Activated T-helper 17 cell treated with anti-CD3 and anti-CD28 coated beads, Interleukin-2, amount 50 U/mL, for 72 hours (primary cell): Measurements from ENCODE around the gene TAF15. TPM values are rescaled to one million over a fixed set of nuclear protein-coding genes. Genes with fewer than 3 reads are reported as not detected.
A peak's percentile ranks its signal among the peaks of the same experiment; 100 is the strongest.

Experiments used
- ATAC-seq: fragments of 150-1000 bp; cut with Tn5 transposase; replicated peaks from 2 replicates; pipeline ENCODE4 v1.10.0; 2021; ENCODE audit warnings: mild to moderate bottlenecking, moderate library complexity
- H3K27ac Mint-ChIP-seq: one replicate; pipeline ENCODE4 v1.8.0; 2022; ENCODE audit warnings: mixed read lengths
- H3K27me3 Mint-ChIP-seq: one replicate; pipeline ENCODE4 v1.8.0; 2022; ENCODE audit warnings: mixed read lengths
- H3K36me3 Mint-ChIP-seq: one replicate; pipeline ENCODE4 v1.8.0; 2022; ENCODE audit warnings: low read depth, mild to moderate bottlenecking, mixed read lengths
- H3K4me1 Mint-ChIP-seq: one replicate; pipeline ENCODE4 v1.8.0; 2022; ENCODE audit warnings: mixed read lengths
- H3K4me3 Mint-ChIP-seq: one replicate; pipeline ENCODE4 v1.8.0; 2022; ENCODE audit warnings: mild to moderate bottlenecking, mixed read lengths
- H3K9me3 Mint-ChIP-seq: one replicate; pipeline ENCODE4 v1.8.0; 2022; ENCODE audit warnings: mixed read lengths
- total RNA-seq, 2 donors: library from RNA; stranded (reverse); gene quantifications; one replicate each; pipeline ENCODE4 v1.2.3, GENCODE V29; 2022

Gene TAF15
- 100 to 1,000 TPM; 240 to 282 TPM for total RNA-seq

DNA sequence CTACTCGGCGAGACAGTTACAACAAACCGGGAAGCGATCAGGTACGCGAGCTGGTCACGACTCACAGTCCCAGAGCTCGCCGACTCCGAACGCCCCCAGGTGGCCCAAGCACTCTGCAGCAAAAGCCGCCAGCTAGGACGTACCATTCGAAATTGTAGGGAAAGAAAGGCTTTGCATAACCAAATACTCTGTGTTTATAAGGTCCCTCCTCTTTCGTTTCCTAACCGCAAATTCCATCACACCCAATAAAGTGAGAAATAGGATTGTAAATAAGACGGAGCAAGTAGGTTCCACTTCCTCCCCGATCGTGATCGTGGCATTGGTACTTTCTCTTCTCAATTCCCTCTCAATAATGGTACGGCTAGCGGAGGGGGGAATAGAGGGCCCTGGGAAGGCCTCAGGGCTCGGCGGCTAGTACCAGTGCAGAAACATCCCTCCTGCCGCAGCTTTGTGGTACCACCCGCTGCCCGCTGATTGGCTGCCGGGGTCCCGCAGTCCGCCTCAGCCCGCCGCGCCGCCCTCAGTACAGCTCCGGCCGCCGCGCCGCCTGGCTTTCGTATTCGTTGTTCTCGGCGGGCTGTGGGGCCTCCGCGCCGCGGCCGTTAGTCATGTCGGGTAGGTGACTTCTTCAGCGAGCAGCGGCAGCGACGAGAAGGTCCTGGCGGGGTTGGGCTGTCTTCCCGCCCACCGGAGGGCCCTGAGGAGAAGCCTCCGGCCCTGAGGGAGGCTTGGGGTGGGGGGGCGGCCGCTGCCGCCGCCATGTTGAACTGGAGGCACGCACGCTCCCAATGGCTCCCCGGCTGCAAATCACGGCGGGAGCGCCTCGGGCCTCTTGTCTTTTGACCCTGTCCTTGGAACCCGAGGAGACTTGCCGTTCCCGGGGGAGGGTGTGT lies at the start of gene TAF15:
Gene TAF15 (plus strand): TSS at position 523 of the 893 bp plus-strand sequence. CDS start 86 bp downstream, at position 609.
- peak; percentile 94 for ATAC-seq
- H3K27ac Mint-ChIP-seq, result peak within 1 kb of the TSS; percentile 91
- peak within 1 kb of the TSS; percentile 86 for H3K4me3 Mint-ChIP-seq
- peaks cover 28% of the 10 kb centered on the region for H3K4me1 Mint-ChIP-seq
- peaks cover 48% of the 10 kb centered on the region for H3K36me3 Mint-ChIP-seq
- H3K9me3 Mint-ChIP-seq, result no peaks in the 10 kb centered on the region
- no peaks in the 10 kb centered on the region for H3K27me3 Mint-ChIP-seq

DNA sequence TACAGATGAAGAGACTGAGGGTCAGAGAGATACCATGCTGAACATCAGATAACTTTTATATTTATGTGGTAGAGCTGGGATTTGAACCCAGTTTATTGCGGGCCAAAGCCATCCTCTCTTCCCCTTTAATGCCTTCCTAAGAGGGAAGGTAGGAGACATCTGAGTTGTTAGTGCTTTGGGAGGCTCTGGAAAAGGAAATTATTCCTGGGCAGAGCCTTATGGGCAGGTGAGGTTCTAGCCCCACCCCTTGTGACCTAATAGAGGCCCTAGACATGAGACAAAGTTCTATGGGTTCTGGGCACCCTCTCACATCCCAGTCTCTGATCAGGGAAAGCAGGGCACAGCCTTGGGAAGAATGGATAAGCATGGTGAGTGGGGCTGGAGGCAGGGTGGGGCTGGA lies 48.7 kb upstream of the TAF15 start, which contains the start of gene C17orf50:
Gene C17orf50 (plus strand): TSS at position 301 of the 400 bp plus-strand sequence. CDS start 55 bp downstream, at position 356.
- Mint-ChIP-seq H3K4me1 (no peaks in the 10 kb centered on the region), H3K4me3 (no peak within 1 kb of the TSS), H3K27ac (no peak within 1 kb of the TSS), H3K27me3 (no peaks in the 10 kb centered on the region), H3K36me3 (no peaks in the 10 kb centered on the region), H3K9me3 (no peaks in the 10 kb centered on the region)
- no peak for ATAC-seq

DNA sequence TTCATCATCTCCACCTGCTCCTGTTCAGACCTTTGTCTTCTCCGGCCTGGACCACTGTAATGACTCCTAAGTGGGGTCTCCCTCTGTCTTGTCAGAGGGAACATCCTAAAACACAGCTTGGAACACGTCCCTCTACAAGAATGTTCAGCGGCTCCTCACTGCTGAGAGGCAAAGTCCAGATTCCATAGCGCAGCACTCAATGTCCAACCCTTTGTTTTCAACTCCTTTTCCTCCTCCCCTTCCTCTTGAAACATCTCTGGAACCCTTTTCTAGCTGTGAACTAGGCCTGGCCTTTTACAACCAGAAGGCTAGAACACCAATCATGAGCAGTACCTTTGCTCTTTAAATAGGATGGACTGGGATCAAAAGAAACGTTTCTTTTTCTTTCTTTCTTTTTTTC lies 47.7 kb upstream of the TAF15 start:
- Mint-ChIP-seq H3K4me3 (no peak overlapping the region), H3K27ac (no peak overlapping the region), H3K36me3 (no peaks in the 10 kb centered on the region), H3K4me1 (no peaks in the 10 kb centered on the region), H3K27me3 (no peaks in the 10 kb centered on the region), H3K9me3 (no peaks in the 10 kb centered on the region)
- no peak for ATAC-seq

DNA sequence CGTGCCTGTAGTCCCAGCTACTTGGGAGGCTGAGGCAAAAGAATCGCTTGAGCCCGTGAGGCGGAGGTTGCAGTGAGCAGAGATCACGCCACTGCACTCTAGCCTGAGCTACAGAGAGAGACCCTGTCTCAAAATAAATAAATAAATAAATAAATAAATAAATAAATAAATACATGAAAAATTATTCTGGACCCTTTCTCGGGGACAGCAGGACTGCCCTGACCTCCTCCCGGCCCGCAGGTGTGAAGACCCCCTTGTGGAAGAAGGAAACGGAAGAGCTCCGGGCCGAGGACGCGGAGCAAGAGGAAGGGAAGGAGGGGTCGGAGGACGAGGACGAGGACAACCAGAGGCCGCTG lies 45.5 kb upstream of the TAF15 start:
- Mint-ChIP-seq H3K9me3 (no peaks in the 10 kb centered on the region), H3K27ac (no peak overlapping the region), H3K4me3 (peak overlapping the region; percentile 80), H3K4me1 (no peaks in the 10 kb centered on the region), H3K36me3 (no peaks in the 10 kb centered on the region), H3K27me3 (no peaks in the 10 kb centered on the region)
- no peak for ATAC-seq

DNA sequence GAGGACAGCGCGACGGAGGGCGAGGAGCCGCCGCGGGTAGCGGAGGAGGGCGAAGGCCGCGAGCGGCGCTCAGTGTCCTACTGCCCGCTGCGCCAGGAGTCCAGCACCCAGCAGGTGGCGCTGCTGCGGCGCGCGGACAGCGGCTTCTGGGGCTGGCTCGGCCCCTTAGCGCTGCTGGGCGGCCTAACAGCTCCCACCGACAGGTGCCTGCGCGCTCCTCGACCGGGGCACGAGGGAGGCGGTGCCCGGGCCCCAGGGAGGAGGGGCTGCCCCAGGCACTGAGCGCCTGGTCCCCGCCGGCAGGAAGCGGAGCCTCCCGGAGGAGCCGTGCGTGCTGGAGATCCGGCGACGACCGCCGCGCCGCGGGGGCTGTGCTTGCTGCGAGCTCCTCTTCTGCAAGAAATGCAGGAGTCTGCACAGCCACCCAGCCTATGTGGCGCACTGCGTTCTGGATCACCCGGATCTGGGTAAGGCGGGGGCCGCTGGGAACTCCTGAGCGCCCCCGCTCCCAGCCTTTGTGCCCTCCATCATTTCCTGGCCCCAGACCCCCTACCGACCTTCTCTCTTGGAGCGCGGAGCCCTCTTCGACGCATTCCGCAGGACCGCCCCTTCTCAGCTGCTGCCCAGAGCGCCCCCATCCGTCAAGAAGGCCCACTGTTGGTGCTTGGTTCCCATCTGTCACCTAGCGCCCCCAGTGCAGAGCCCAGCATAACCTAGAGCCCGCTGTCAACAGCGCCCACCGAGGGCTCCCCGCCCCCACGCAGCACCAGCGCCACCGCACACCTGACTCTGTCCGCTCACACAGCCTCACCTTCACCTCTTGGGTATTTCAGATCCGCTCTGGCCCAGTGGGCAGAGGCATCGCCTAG lies 44.9 kb upstream of the TAF15 start:
- H3K4me1 Mint-ChIP-seq, result no peaks in the 10 kb centered on the region

DNA sequence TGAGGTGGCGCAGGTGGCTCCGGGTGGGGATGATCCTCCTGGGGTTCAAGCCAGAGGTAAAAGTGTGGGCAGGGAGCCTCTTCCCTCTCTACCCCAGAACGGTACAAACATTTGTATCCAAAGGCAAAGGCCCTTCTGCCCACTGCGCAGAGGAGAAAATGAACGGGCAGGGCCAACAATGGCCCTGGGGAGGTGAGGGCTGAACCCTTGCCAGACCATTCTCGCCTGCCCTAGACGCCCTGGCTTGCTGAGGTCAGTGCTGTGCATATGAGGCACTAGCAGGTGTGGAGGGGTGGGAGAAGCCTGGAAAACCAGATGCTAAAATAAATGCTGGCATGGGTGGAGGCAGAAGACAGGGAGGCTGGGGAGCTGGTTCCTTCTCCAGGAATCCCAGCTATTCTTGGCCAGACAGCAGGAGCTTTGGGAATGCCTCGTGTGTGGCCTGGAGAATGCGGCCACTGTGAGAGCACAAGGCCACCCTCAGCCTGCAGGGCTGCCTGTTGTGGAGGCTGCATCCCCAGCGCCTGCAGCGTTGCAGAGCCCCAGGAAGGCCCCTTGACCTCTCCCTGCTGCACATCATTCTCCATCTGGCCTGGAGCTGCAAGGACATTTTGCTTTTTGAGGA lies 44.1 kb upstream of the TAF15 start:
- ATAC-seq, result no peak
- H3K9me3 Mint-ChIP-seq, result no peaks in the 10 kb centered on the region
- no peaks in the 10 kb centered on the region for H3K27me3 Mint-ChIP-seq
- no peaks in the 10 kb centered on the region for H3K36me3 Mint-ChIP-seq
- peak overlapping the region; percentile 80 for H3K4me3 Mint-ChIP-seq
- no peak overlapping the region for H3K27ac Mint-ChIP-seq
- no peaks in the 10 kb centered on the region for H3K4me1 Mint-ChIP-seq

More for the DNA sequence above, 44.9 kb upstream of the TAF15 start:
- Mint-ChIP-seq H3K4me3 (peak overlapping the region; percentile 80), H3K27me3 (no peaks in the 10 kb centered on the region), H3K36me3 (no peaks in the 10 kb centered on the region), H3K9me3 (no peaks in the 10 kb centered on the region), H3K27ac (no peak overlapping the region)
- ATAC-seq, result peak; percentile 95

DNA sequence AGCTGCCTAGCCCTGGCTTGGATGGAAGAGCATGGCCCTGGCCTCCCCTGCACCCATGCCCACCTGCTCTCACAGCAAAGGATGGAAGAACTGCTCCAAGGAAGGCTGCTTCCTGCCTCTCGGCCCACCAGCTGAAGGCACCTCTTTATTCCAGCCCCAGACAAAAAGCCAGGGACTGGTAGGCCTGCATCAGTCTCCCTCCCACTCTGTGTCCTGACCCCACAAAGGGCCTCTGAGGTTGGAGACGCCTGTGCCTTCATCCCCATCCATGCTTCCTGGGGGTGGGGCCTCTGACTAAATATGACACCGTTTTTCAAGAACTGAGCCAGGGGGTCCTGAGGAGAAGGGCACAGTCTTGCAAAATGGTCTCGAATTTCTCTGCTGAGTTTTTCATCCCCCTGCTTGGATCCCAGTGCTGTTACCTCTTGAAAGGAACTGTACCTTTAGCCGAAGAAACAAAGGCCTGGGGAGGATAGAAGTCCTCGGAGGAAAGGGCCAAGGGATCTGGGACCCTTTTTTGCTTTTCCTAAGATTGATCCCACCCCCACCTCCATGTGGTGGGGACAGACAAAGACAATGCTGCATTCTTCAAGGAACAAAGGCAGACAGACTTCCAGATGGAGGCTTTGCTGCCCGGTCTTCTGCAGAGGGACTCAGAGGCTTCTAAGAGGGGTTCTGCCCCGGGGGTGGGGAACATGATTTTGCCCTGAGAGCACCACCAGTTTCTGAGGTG lies 43.4 kb upstream of the TAF15 start:
- Mint-ChIP-seq H3K4me3 (peak overlapping the region; percentile 80), H3K4me1 (no peaks in the 10 kb centered on the region), H3K36me3 (no peaks in the 10 kb centered on the region), H3K27me3 (no peaks in the 10 kb centered on the region), H3K27ac (no peak overlapping the region), H3K9me3 (no peaks in the 10 kb centered on the region)
- no peak for ATAC-seq

DNA sequence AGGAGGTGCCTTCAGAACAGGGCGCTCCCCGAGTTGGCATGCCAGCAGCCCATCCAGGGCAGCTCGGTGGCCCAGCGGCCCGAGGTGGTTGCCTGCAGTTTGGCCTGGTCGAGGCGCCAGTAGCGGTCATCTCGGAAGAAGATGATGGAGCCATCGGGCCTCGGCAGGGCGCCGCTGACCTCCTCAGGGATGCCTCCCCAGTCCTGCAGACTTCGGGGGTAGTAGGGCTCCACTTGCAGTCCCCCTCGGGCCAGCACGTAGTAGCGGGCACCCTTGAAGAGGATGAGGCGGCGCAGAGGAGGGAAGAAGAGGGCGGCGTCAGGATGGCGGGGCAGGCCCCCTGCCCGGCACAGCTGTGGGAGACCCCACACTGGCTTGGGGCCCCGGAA lies 42.8 kb upstream of the TAF15 start:
- Mint-ChIP-seq H3K4me3 (no peak overlapping the region), H3K9me3 (no peaks in the 10 kb centered on the region), H3K36me3 (no peaks in the 10 kb centered on the region), H3K4me1 (no peaks in the 10 kb centered on the region), H3K27ac (no peak overlapping the region), H3K27me3 (no peaks in the 10 kb centered on the region)
- no peak for ATAC-seq

DNA sequence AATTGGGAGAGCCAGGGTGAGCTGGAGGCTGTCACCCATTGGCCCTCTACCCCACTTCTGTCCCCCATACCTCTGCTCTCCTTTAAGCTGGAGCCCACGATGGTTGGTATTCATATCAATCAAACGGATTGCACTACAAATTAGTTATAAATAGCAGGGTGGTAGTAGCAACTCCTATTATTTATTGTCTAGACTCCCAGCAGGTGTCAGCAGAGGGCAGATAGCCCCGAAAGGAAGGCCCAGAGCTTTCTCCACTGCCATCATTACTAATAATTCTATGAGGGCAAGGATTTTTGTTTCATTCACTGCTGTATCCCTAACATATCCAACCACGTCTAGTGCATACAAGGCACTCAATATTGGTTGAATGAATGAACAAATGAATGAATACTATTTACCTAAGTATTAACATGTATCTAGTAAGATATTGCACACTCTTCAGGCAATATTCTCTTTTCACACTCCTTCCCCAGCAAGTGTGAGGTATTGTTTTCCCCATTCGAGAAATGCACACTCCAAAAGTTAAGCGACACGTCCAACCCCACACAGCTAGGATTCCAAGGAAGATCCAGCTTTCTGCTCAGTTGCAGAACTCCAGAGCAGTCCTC lies 42.3 kb upstream of the TAF15 start:
- no peaks in the 10 kb centered on the region for H3K27me3 Mint-ChIP-seq
- no peaks in the 10 kb centered on the region for H3K9me3 Mint-ChIP-seq
- H3K4me3 Mint-ChIP-seq, result no peak overlapping the region
- ATAC-seq, result no peak
- H3K27ac Mint-ChIP-seq, result no peak overlapping the region
- H3K36me3 Mint-ChIP-seq, result no peaks in the 10 kb centered on the region
- no peaks in the 10 kb centered on the region for H3K4me1 Mint-ChIP-seq

DNA sequence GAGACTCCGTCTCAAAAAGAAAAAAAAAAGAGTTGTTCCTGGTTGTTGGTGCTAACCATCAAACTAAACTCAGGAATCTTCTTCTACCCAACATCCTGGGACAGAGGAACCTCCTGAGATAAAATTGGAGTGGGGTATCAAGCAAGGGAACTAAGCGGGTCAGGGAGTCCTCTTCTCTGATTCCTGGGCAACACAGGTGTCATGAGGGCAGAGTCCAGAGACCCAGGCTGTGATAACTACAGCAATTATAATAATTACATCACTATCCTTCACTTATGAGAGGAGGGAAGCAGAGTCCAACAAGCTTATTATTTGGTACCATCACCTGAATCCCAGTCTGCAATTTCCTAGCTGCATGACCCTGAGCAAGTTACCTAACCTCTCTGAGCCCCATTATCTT lies 40.5 kb upstream of the TAF15 start:
- no peak overlapping the region for H3K4me3 Mint-ChIP-seq
- H3K27ac Mint-ChIP-seq, result no peak overlapping the region
- no peaks in the 10 kb centered on the region for H3K36me3 Mint-ChIP-seq
- ATAC-seq, result no peak
- peaks cover 1% of the 10 kb centered on the region for H3K27me3 Mint-ChIP-seq
- no peaks in the 10 kb centered on the region for H3K4me1 Mint-ChIP-seq
- no peaks in the 10 kb centered on the region for H3K9me3 Mint-ChIP-seq

DNA sequence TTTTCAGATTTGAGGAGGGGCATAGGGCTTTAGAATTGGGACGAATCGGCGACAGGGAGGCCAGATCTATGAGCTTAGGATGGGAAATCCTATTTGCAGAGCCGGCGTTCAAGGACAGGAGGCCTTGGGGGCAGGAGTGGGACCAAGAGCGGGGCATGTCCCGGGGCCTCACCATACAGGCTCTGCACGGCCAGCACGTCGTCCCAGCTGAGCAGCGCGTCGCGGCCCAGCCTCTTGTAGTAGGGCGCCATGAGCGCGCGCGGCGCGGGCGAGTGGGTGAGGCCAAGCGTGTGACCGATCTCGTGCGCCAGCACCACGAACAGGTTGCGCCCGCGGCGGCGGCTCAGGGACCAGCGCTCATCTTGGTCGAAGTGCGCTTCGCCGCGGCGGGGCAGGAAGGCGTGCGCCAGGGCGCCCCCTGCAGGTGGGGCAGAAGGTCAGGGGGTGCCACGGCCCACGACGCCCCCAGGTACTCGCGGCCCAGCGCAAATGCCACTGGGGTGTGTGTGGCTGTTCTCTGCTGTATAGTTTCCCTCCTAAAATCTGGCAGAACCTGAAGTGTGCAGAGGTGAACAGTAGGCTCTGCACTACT lies 39.3 kb upstream of the TAF15 start:
- H3K9me3 Mint-ChIP-seq, result no peaks in the 10 kb centered on the region
- peaks cover 3% of the 10 kb centered on the region for H3K27me3 Mint-ChIP-seq
- no peak overlapping the region for H3K4me3 Mint-ChIP-seq
- no peak overlapping the region for H3K27ac Mint-ChIP-seq
- no peak for ATAC-seq
- no peaks in the 10 kb centered on the region for H3K36me3 Mint-ChIP-seq
- no peaks in the 10 kb centered on the region for H3K4me1 Mint-ChIP-seq

DNA sequence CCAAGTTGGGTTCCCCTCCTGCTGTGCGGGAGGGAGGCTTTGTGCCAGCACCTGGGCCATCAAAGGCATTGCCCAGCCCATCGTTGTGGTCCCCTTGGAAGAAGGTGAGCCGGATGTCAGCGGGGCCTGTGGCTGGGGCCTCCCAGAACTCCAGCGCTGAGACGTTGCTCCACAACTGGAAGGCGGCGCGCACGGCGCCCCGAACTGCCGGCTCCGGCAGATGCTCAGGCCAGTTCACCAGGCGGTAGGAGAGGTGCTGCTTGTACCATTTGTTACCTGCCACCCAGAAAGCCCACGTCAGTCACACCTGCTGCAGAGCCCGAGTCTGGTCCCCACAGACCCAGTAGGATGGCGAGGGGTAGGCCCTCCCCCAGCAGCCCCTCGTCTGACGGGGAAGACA lies 36.2 kb upstream of the TAF15 start:
- H3K36me3 Mint-ChIP-seq, result no peaks in the 10 kb centered on the region
- H3K27ac Mint-ChIP-seq, result no peak overlapping the region
- no peak for ATAC-seq
- peaks cover 7% of the 10 kb centered on the region for H3K27me3 Mint-ChIP-seq
- H3K4me1 Mint-ChIP-seq, result no peaks in the 10 kb centered on the region
- no peak overlapping the region for H3K4me3 Mint-ChIP-seq
- H3K9me3 Mint-ChIP-seq, result no peaks in the 10 kb centered on the region

DNA sequence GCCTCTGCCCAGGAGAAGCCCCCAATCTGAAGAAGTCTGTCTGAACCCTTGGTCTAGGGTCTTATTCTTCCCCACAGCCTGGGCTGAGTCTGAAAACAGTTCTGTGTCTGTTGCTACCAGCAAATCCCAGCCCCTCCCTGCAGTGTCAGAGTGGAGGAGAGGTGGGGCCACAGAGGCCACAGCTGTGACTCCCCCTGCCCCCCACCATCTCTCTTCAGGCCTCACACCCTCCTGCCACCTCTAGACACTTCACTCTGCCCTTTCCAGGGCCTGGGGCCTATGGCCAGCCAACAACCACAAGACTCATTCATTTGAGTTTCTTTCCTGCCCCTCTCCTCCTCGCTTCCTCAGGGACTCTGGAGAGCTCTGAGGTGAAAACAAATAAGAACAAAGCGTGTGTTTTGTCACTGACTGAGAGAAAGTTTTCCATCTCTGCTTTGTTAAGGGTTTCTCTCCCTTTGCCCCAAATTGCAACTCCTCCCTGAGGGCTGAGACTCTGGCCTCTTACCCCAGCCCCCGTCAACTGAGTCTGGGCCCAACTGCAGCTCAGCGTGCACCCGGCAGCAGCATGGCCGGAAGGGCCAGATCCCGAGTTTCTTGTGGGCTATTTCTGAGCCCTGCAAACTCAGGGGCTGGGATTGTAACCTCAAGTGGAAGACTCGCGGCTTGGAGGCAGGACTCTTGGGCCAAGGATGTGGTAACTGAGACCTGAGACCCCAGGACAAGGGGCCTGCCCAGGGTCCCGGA lies 35.4 kb upstream of the TAF15 start:
- H3K36me3 Mint-ChIP-seq, result no peaks in the 10 kb centered on the region
- no peak overlapping the region for H3K27ac Mint-ChIP-seq
- H3K4me3 Mint-ChIP-seq, result no peak overlapping the region
- peaks cover 7% of the 10 kb centered on the region for H3K27me3 Mint-ChIP-seq
- no peaks in the 10 kb centered on the region for H3K9me3 Mint-ChIP-seq
- H3K4me1 Mint-ChIP-seq, result no peaks in the 10 kb centered on the region
- ATAC-seq, result no peak
